MG63 (cell line): Measurements from ENCODE around the gene GUCY2D. TPM values are rescaled to one million over a fixed set of nuclear protein-coding genes. Genes with fewer than 3 reads are reported as not detected.

ENCODE experiments used
- DNase-seq: peaks from one replicate; pipeline ENCODE4 v3.0.0-alpha.2; 2020
- H3K27me3 ChIP-seq: fragments of 250-450 bp; sonication (Bioruptor Pico); 2 replicates; pipeline ENCODE4 v1.5.1; 2020; ENCODE audit warnings: mild to moderate bottlenecking, moderate library complexity
- H3K36me3 ChIP-seq: fragments of 250-450 bp; sonication (Bioruptor Pico); 2 replicates; pipeline ENCODE4 v1.5.1; 2020; ENCODE audit warnings: mild to moderate bottlenecking, moderate library complexity
- H3K4me3 ChIP-seq: fragments of 250-450 bp; sonication (Bioruptor Pico); 2 replicates; pipeline ENCODE4 v1.5.1; 2020; ENCODE audit warnings: mild to moderate bottlenecking, moderate library complexity
- H3K9me3 ChIP-seq: fragments of 250-450 bp; sonication (Bioruptor Pico); 2 replicates; pipeline ENCODE4 v1.5.1; 2020; ENCODE audit warnings: mild to moderate bottlenecking, moderate library complexity
- total RNA-seq: library from RNA; depleted of rRNA; stranded (reverse); fragments of >200 nt; shearing (Covaris generic); gene quantifications from 2 replicates; pipeline ENCODE4 v1.2.3, GENCODE V29; 2014; ENCODE audit warnings: low replicate concordance

GUCY2D gene
- total RNA-seq, 1 experiment from 2014 or later = 0.23 TPM

DNA sequence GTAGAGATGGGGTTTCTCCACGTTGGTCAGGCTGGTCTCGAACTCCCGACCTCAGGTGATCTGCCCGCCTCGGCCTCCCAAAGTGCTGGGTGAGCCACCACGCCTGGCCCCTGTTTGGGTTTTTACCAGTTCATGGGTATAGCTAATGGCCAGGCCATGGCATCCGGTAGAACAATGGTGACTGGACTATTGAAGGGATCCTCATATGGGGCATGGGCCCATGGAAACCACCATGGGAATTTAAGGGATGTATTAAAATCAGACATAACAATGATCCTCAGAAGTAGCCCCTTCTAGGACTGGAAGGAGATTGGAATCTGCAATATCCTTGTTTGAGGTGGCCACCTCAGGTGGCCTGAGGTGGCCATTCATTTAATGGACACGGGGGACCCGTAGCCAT, 17.5 kb upstream of the GUCY2D start:
- DNase-seq = no peak
- no peaks in the 10 kb centered on the region for H3K9me3 ChIP-seq
- H3K4me3 ChIP-seq = no peak overlapping the region
- H3K36me3 ChIP-seq = no peaks in the 10 kb centered on the region
- no peaks in the 10 kb centered on the region for H3K27me3 ChIP-seq

DNA sequence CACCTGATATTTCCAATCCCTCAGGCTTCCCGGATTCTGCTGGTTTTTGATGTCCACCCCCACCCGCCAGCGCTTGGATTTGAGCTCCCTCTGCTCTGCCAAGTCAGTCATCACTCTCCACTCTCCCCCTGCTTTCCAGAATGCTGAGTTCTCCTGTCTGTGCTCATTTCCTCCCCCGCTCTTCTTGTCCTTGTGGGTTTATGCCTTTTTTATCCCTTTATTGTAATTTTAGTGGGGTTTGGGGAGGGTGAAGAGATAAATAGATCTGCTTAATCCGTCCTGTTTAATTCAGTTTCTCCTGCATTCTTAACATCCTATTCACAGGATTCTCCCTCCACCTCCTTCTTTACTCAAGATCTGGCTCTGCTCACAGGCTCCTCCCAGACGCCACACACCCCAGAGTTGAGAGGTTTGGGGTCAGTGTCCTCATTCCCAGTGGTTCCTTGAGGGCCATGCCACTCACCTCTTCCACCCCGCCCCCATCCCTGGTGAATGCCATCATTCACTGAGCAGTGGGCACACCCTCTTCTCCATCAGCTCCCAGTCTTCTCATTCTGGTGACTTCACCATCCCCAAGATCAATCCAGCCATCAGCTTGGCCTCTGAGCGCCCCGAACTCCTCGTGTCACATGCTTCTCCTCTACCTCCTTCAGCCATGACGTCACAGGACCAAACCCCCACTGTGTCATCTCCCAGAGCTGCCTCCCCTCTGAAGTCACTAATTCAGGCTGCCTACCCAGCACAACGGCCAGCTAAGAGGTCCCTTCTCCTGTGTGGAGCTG, 15.1 kb upstream of the GUCY2D start:
- no peaks in the 10 kb centered on the region for H3K36me3 ChIP-seq
- H3K9me3 ChIP-seq = no peaks in the 10 kb centered on the region
- no peaks in the 10 kb centered on the region for H3K27me3 ChIP-seq
- H3K4me3 ChIP-seq = no peak overlapping the region
- DNase-seq = no peak

DNA sequence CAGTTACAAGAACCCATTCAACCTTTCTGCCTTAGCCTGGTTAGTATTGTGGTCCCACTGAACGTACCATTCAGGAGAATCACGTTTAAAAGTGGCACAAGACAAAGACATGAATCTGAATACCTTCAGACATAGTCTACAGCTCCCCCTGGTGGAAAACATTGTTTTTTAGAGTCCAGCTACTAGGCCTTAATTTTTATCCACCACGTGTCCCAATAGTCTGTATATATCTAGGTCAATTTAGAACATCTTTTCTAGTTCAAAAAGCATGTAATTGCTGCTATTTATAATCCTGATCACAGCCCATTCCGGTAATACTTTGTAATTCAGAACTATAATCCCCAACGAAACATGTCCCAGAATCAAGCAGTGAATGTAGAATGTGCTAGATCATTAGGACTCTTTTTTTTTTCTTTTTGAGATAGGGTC, 13.7 kb upstream of the GUCY2D start:
- Histone ChIP-seq H3K9me3 (no peaks in the 10 kb centered on the region), H3K27me3 (no peaks in the 10 kb centered on the region), H3K36me3 (no peaks in the 10 kb centered on the region), H3K4me3 (no peak overlapping the region)
- no peak for DNase-seq

GRCh38 chr17:7989781-7990655, 12.4 kb upstream of the GUCY2D start:
- DNase-seq = peak; percentile 73
- Histone ChIP-seq H3K9me3 (no peaks in the 10 kb centered on the region), H3K27me3 (no peaks in the 10 kb centered on the region), H3K4me3 (peak overlapping the region; percentile 57), H3K36me3 (no peaks in the 10 kb centered on the region)

DNA sequence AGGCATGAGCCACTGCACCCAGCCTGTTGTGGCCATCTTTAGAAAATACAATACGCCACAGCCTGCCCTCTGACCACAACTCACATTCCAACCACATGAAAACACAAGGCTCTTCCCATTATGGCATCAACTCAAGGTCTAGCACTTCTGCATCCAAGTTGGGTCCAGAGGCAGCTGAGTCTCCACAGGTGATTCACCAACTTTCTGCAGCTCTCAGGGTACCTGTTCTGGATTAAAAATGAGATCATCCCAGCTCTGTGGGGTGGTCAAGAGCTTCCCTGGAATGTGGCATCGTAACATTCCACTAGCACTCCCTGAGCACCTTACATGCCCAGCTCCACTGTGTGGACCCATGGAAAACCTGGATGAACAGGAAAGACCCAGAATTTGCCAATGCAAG, 9.9 kb upstream of the GUCY2D start:
- Histone ChIP-seq H3K27me3 (peaks cover 3% of the 10 kb centered on the region; the same call in 1 of the 2 replicates), H3K9me3 (no peaks in the 10 kb centered on the region), H3K36me3 (no peaks in the 10 kb centered on the region), H3K4me3 (no peak overlapping the region)
- no peak for DNase-seq

- Histone ChIP-seq H3K4me3 (no peak overlapping the region), H3K9me3 (no peaks in the 10 kb centered on the region), H3K36me3 (no peaks in the 10 kb centered on the region), H3K27me3 (peaks cover 3% of the 10 kb centered on the region; the same call in 1 of the 2 replicates)
- DNase-seq = no peak
Measured at GRCh38 chr17:7992924-7993323, 9.5 kb upstream of the GUCY2D start.

DNA sequence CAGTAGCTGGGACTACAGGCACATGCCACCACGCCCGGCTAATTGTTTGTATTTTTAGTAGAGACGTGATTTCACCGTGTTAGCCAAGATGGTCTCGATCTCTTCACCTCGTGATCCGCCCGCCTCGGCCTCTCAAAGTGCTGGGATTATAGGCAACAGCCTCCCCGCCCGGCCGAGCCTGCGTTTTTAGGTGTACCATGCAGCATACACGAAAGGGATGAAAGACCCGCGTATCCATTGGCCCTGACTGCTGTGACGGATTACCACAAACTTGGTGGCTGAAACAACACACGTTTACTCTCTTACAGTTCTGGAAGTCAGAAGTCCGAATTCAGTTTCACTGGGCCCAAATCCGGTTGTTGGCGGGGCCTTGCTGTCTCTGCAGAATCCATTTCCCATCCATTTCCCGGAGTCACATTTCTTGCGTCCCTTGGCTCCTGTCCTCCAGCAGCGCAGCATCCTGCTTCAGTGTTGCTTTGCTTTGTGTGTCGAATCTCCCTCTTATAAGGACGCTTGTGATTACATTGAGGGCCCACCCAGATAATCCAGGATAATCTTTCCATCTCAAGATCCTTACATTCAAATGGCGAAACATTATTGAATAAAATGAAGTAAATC, 8.3 kb upstream of the GUCY2D start:
- Histone ChIP-seq H3K27me3 (peaks cover 3% of the 10 kb centered on the region), H3K36me3 (no peaks in the 10 kb centered on the region), H3K9me3 (no peaks in the 10 kb centered on the region), H3K4me3 (no peak overlapping the region)
- no peak for DNase-seq

DNA sequence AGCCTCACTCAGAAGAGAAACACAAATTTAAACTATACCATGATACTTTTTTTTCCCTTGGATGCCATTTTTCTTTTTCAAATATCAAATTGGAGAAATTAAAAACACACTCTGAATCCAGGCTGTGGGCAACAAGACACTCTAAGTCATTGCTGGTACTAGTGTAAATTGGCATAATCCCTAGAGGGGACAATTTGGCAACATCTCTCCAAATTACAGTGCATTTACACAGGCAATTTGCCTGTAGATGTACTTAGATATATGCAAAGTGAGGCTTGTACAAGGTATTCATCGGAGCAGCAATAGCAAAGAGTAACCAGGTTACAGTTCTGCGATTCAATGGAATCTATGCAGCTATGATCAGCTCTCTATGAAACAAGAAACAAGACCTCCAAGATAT, 6.7 kb upstream of the GUCY2D start:
- peaks cover 11% of the 10 kb centered on the region for H3K27me3 ChIP-seq
- DNase-seq = no peak

DNA sequence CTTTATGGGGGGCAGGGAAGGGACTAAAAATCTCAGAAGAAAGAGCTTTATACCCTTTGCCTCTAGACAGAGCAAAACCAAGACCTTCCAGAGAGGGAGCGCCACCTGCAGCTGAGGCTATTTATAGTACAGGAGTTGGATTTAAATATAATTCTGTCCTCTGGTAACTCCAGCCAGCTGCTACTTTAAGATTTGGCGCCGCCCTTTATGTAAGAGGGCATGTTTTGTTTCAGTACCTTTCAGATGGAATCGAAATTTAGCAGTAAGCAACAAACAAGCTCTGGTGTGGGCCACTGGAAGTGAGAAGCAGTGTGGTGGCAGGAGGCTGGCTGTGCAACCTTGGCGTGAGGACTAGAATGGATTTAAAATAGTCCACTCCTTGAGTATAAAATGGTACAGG, 5.2 kb upstream of the GUCY2D start:
- no peak for DNase-seq
- Histone ChIP-seq H3K9me3 (no peaks in the 10 kb centered on the region), H3K27me3 (peaks cover 16% of the 10 kb centered on the region), H3K36me3 (no peaks in the 10 kb centered on the region), H3K4me3 (no peak overlapping the region)

More for the DNA sequence above, 6.7 kb upstream of the GUCY2D start:
- no peaks in the 10 kb centered on the region for H3K36me3 ChIP-seq
- no peaks in the 10 kb centered on the region for H3K9me3 ChIP-seq
- H3K4me3 ChIP-seq = no peak overlapping the region

DNA sequence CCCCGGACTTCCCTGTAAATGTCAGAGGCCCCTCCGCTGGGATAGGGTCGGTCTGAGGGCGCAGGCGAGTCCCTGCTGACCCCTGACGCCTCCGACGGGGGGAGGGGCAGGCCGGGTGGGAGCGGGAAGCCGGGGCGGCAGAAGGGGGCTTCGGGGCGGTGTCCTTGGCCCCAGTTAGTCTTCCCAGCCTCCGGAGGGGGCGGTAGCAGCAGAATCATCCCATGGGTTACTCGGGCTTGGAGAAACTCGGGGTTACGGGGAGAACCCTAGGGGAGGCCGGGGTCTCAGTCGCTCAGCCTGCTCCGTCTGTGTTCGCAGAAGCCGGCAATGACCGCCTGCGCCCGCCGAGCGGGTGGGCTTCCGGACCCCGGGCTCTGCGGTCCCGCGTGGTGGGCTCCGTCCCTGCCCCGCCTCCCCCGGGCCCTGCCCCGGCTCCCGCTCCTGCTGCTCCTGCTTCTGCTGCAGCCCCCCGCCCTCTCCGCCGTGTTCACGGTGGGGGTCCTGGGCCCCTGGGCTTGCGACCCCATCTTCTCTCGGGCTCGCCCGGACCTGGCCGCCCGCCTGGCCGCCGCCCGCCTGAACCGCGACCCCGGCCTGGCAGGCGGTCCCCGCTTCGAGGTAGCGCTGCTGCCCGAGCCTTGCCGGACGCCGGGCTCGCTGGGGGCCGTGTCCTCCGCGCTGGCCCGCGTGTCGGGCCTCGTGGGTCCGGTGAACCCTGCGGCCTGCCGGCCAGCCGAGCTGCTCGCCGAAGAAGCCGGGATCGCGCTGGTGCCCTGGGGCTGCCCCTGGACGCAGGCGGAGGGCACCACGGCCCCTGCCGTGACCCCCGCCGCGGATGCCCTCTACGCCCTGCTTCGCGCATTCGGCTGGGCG, 542 bp downstream of the GUCY2D start:
- Histone ChIP-seq H3K4me3 (no peak overlapping the region), H3K36me3 (no peaks in the 10 kb centered on the region), H3K27me3 (peaks cover 15% of the 10 kb centered on the region), H3K9me3 (no peaks in the 10 kb centered on the region)
- no peak for DNase-seq

DNA sequence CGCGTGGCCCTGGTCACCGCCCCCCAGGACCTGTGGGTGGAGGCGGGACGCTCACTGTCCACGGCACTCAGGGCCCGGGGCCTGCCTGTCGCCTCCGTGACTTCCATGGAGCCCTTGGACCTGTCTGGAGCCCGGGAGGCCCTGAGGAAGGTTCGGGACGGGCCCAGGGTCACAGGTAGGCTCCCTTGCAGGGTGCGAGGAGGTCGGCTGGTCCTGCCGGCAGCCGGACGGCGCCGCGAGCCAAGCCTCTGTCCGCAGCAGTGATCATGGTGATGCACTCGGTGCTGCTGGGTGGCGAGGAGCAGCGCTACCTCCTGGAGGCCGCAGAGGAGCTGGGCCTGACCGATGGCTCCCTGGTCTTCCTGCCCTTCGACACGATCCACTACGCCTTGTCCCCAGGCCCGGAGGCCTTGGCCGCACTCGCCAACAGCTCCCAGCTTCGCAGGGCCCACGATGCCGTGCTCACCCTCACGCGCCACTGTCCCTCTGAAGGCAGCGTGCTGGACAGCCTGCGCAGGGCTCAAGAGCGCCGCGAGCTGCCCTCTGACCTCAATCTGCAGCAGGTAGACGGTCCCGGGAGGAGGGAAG, 1.3 kb downstream of the GUCY2D start:
- H3K36me3 ChIP-seq = no peaks in the 10 kb centered on the region
- no peaks in the 10 kb centered on the region for H3K9me3 ChIP-seq
- H3K27me3 ChIP-seq = peaks cover 15% of the 10 kb centered on the region
- no peak overlapping the region for H3K4me3 ChIP-seq
- no peak for DNase-seq

DNA sequence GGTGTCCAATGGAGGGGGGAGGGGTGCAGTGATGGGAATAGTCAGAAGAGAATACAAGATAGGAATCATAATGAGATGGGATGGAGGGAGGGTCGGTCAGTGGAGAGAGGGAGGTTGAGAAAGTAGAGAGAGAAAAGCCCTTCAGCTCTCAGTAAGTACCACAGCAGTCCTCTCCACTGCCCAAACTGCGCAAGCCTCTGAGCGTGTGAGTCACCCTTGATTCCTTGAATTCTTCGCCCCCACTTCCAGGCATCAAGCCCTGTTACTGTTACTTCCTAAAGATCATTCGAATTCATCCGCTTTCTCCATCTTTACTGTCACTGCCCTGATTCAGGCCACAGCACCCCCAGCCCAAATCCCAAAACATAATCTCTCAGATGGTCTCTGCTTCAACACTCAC, 2.5 kb downstream of the GUCY2D start:
- H3K9me3 ChIP-seq = no peaks in the 10 kb centered on the region
- H3K36me3 ChIP-seq = no peaks in the 10 kb centered on the region
- H3K4me3 ChIP-seq = no peak overlapping the region
- peak; percentile 42 for DNase-seq
- peaks cover 15% of the 10 kb centered on the region for H3K27me3 ChIP-seq

- Histone ChIP-seq H3K36me3 (no peaks in the 10 kb centered on the region), H3K9me3 (no peaks in the 10 kb centered on the region), H3K4me3 (no peak overlapping the region), H3K27me3 (peaks cover 11% of the 10 kb centered on the region)
- no peak for DNase-seq
Measured at GRCh38 chr17:8005357-8005756, 2.9 kb downstream of the GUCY2D start.

DNA sequence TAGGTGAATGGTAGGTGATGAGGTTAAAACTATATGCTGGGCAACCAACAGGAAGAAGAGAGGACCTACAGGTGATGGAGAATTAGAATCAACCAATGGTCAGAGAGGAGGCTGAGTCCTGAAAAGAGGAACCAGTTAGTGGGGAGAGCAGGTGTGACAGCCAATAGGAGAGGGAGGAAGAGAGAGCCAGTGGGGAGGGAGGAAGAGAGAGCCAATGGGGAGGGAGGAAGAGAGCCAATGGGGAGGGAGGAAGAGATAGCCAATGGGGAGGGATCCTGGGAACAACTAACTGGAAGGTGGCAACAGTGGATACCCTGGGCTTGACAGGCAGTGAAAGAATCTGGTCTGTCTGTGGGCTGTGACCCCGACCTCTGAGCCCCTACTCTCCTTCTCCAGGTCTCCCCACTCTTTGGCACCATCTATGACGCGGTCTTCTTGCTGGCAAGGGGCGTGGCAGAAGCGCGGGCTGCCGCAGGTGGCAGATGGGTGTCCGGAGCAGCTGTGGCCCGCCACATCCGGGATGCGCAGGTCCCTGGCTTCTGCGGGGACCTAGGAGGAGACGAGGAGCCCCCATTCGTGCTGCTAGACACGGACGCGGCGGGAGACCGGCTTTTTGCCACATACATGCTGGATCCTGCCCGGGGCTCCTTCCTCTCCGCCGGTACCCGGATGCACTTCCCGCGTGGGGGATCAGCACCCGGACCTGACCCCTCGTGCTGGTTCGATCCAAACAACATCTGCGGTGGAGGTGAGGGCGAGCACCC, 3.7 kb downstream of the GUCY2D start:
- no peaks in the 10 kb centered on the region for H3K36me3 ChIP-seq
- no peak overlapping the region for H3K4me3 ChIP-seq
- H3K9me3 ChIP-seq = no peaks in the 10 kb centered on the region
- H3K27me3 ChIP-seq = 0 out of 2 replicates have a peak, but pooled peaks cover 6% of the 10 kb centered on the region
- no peak for DNase-seq
